GM12878 (cell line): ENCODE data around the gene MYMX. TPM values are rescaled to one million over a fixed set of nuclear protein-coding genes. Genes with fewer than 3 reads are reported as not detected.

Experiments used
- ATAC-seq: fragments of 200-7000 bp; cut with Tn5 transposase; 3 replicates; pipeline ENCODE4 v1.9.1; 2020; ENCODE audit warnings: mild to moderate bottlenecking, moderate library complexity
- BruUV-seq: library from RNA; stranded (reverse); fragments of 400-500 nt; replicated peaks from 2 replicates; lab custom pipeline; 2021; lab: Mats Ljungman, UMichigan
- CTCF ChIA-PET: fragments of 300-600 bp; sonication (Branson Sonifier 250); formaldehyde crosslinking; extraction: SDS; loops from one replicate; lab custom pipeline; 2021; ENCODE audit warnings: inconsistent platforms; lab: Yijun Ruan, JAX
- POLR2A ChIA-PET: fragments of 350-600 bp; formaldehyde crosslinking; extraction: SDS; loops from one replicate; lab custom pipeline; 2021; ENCODE audit warnings: inconsistent platforms; lab: Charles Lee
- RAD21 ChIA-PET: fragments of 300-600 bp; sonication (Branson Sonifier 250); formaldehyde crosslinking; loops from one replicate; lab custom pipeline; 2023; ENCODE audit warnings: antibody characterized with exemption; ENCODE audit not compliant: unreplicated experiment; lab: Charles Lee
- SMC1A ChIA-PET: fragments of 300-600 bp; sonication (Branson Sonifier 250); formaldehyde crosslinking; loops from one replicate; lab custom pipeline; 2023; ENCODE audit not compliant: unreplicated experiment, uncharacterized antibody; lab: Charles Lee
- DNase-seq: peaks from one replicate; pipeline ENCODE4 v3.0.0-alpha.2; 2011; ENCODE audit warnings: low read depth, low spot score
- FAIRE-seq: peaks from 3 replicates; lab custom pipeline; 2011; peaks lifted over from hg19 to GRCh38; lab: Jason Lieb, UNC
- H2AFZ ChIP-seq: 2 replicates; pipeline ENCODE4 v1.6.0; 2011; ENCODE audit warnings: low read depth, low read length, control low read depth; ENCODE audit not compliant: control insufficient read depth
- H3K27ac ChIP-seq: 2 replicates; pipeline ENCODE4 v1.5.1; 2011; ENCODE audit warnings: control low read depth; ENCODE audit not compliant: control insufficient read depth, insufficient read depth
- H3K27me3 ChIP-seq, 2 experiments: replicated peaks in 1 of 2; 2 replicates each; pipeline versions ENCODE4 v1.6.0 to v1.6.1; 2011; ENCODE audit warnings: low read length in 1 of 2; ENCODE audit not compliant: control insufficient read depth in 2 of 2, insufficient read depth in 2 of 2
- H3K36me3 ChIP-seq, 2 experiments: 2 replicates each; pipeline ENCODE4 v1.5.1; 2011; ENCODE audit warnings: low read length in 1 of 2; ENCODE audit not compliant: control insufficient read depth in 2 of 2, insufficient read depth in 2 of 2
- H3K4me1 ChIP-seq: 2 replicates; pipeline ENCODE4 v1.6.1; 2011; ENCODE audit warnings: mild to moderate bottlenecking, low read length, moderate library complexity, mixed read lengths; ENCODE audit not compliant: control insufficient read depth, insufficient read depth
- H3K4me2 ChIP-seq: 2 replicates; pipeline ENCODE4 v1.6.0; 2011; ENCODE audit warnings: control low read depth; ENCODE audit not compliant: control insufficient read depth, insufficient read depth
- H3K4me3 ChIP-seq: fragments of 200-600 bp; sonication (generic); 2 replicates; pipeline ENCODE4 v1.5.1; 2016
- H3K79me2 ChIP-seq: 2 replicates; pipeline ENCODE4 v1.6.0; 2011; ENCODE audit warnings: low read length; ENCODE audit not compliant: control insufficient read depth, insufficient read depth
- H3K9ac ChIP-seq: 2 replicates; pipeline ENCODE4 v1.8.0; 2011; ENCODE audit warnings: low read length, control low read depth, mixed read lengths; ENCODE audit not compliant: control insufficient read depth, insufficient read depth
- H3K9me3 ChIP-seq: replicated peaks from 3 replicates; pipeline ENCODE4 v1.5.1; 2011; ENCODE audit warnings: mild to moderate bottlenecking, low read length; ENCODE audit not compliant: control insufficient read depth, insufficient read depth
- H4K20me1 ChIP-seq: 2 replicates; pipeline ENCODE4 v1.6.0; 2011; ENCODE audit not compliant: control insufficient read depth, insufficient read depth
- CEBPB ChIP-seq, 2 experiments: fragments of 150-350 bp in 1 of 2; IDR thresholded peaks; 2 replicates each; pipeline ENCODE4 v1.6.1; 2012 to 2014; ENCODE audit warnings: low read depth in 2 of 2, low read length in 2 of 2, borderline replicate concordance in 1 of 2, inconsistent platforms in 1 of 2
- CHD1 ChIP-seq: IDR thresholded peaks from 2 replicates; pipeline ENCODE4 v1.6.1; 2012; ENCODE audit warnings: low read depth, low read length, improper control_type of control experiment
- FOXK2 ChIP-seq: fragments of 450-650 bp; IDR thresholded peaks from 2 replicates; pipeline ENCODE4 v1.6.1; 2017; ENCODE audit warnings: mild to moderate bottlenecking, moderate library complexity
- GATAD2B ChIP-seq: fragments of 450-650 bp; conservative IDR thresholded peaks from 2 replicates; pipeline ENCODE4 v1.6.1; 2017; ENCODE audit warnings: low read depth, mild to moderate bottlenecking, moderate library complexity
- HDAC2 ChIP-seq: fragments of 200-600 bp; sonication (generic); IDR thresholded peaks from 2 replicates; pipeline ENCODE4 v1.6.1; 2017
- LARP7 ChIP-seq: fragments of 450-650 bp; IDR thresholded peaks from 2 replicates; pipeline ENCODE4 v1.6.1; 2017; ENCODE audit warnings: mild to moderate bottlenecking
- NR2C1 ChIP-seq: fragments of 450-650 bp; IDR thresholded peaks from 2 replicates; pipeline ENCODE4 v1.6.1; 2017; ENCODE audit warnings: antibody characterized with exemption, mild to moderate bottlenecking, moderate library complexity
- NR2F1 ChIP-seq: fragments of 450-650 bp; conservative IDR thresholded peaks from 2 replicates; pipeline ENCODE4 v1.6.1; 2017; ENCODE audit warnings: mild to moderate bottlenecking
- POU2F2 ChIP-seq: IDR thresholded peaks from 3 replicates; pipeline ENCODE4 v1.6.1; 2011; ENCODE audit warnings: low read depth, mild to moderate bottlenecking, low read length, borderline replicate concordance
- RAD51 ChIP-seq: fragments of 450-650 bp; IDR thresholded peaks from 2 replicates; pipeline ENCODE4 v1.6.1; 2016; ENCODE audit warnings: moderate library complexity, mild to moderate bottlenecking, inconsistent platforms
- STAT3 ChIP-seq: IDR thresholded peaks from 2 replicates; pipeline ENCODE4 v1.6.1; 2011; ENCODE audit warnings: low read depth, low read length, improper control_type of control experiment
- TBL1XR1 ChIP-seq: IDR thresholded peaks from 2 replicates; pipeline ENCODE4 v1.6.1; 2012; ENCODE audit warnings: low read depth, low read length, improper control_type of control experiment
- WGBS: methylation state at CpG from one replicate; pipeline ENCODE4 v1.1.6; 2016; ENCODE audit warnings: low lambda C conversion rate; ENCODE audit not compliant: insufficient replicate concordance, insufficient coverage; ENCODE audit errors: missing lambda C conversion rate; 5-methylcytosine and 5-hydroxymethylcytosine counted together
- in situ Hi-C: fragments of 300-500 bp; cut with MboI; formaldehyde crosslinking; loops from 9 replicates; pipeline ENCODE4 v1.14.3; 2018; ENCODE audit warnings: mixed read lengths
- intact Hi-C: fragments of 100-400 bp; cut with micrococcal nuclease; formaldehyde crosslinking; loops from one replicate; pipeline ENCODE4 v1.14.2; 2022; ENCODE audit not compliant: unreplicated experiment
- polyA plus RNA-seq, 11 experiments: library from polyadenylated mRNA; depleted of rRNA in 4 of 11; unstranded in 6 of 11; stranded (reverse) in 5 of 11; fragments of >200 nt; fragmentation: Nextera tagmentation in 4 of 11; fragmentation: Illumina TruSeq in 1 of 11; extraction: Ambion mirVana in 4 of 11; extraction: Trizol in 1 of 11; gene quantifications; 1 replicate in 1 of 11; 2 replicates in 10 of 11; pipeline versions ENCODE4 v1.2.1 to v1.2.3, GENCODE V29; 2011 to 2016; ENCODE audit warnings: inconsistent platforms in 2 of 11, missing spikeins in 2 of 11, low read depth in 1 of 11
- total RNA-seq, 4 experiments: library from RNA; depleted of rRNA in 3 of 4; stranded (reverse); fragments of >200 nt in 3 of 4; fragmentation: Illumina TruSeq in 1 of 4; extraction: Trizol in 1 of 4; gene quantifications; 2 replicates each; pipeline versions ENCODE4 v1.2.1 to v1.2.3, GENCODE V29; 2013 to 2021

MYMX gene
- total and polyA plus RNA-seq, 10 of the 15 experiments (the other 5 are each of a cell fraction or from before 2014, with no cell fraction given), result not detected

DNA sequence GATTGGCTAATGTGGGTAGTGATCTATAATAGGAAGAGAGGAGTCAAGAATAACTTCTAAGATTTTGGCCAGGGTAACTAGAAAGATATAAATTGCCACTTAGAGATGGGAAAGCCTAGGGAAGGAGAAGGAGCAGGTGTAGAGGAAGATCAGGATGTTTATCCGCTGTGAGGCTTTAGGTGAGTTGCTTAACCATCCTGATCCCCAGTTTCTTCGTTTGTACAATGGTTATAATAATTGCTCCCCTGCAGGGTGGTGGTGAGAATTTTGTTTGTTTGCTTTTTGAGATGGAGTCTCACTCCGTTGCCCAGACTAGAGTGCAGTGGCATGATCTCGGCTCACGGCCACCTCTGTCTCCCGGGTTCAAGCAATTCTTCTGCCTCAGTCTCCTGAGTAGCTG lies 2.4 kb upstream of the MYMX start:
- FAIRE-seq (no peak), ATAC-seq (no peak), DNase-seq (no peak)
- peaks cover 23% of the 10 kb centered on the region for H3K4me1 ChIP-seq
- H3K36me3 ChIP-seq, result no peaks in the 10 kb centered on the region
- no peak overlapping the region for H3K4me3 ChIP-seq
- no peaks in the 10 kb centered on the region for H3K27me3 ChIP-seq
- H3K27ac ChIP-seq, result no peak overlapping the region
- no peak overlapping the region for H2AFZ ChIP-seq
- POLR2A ChIA-PET, result no interaction called here
- no peak overlapping the region for H3K4me2 ChIP-seq
- no peaks in the 10 kb centered on the region for H3K9me3 ChIP-seq
- RAD21 ChIA-PET, result no interaction called here
- 91% methylated on average over 6 of the region's 6 CpGs for WGBS
- no TSS peak for BruUV-seq
- H3K79me2 ChIP-seq, result no peaks in the 10 kb centered on the region
- H3K9ac ChIP-seq, result no peak overlapping the region
- in situ Hi-C loops, result no loop called here
- CTCF ChIA-PET, result interaction anchor here (0.9 to 2.7 kb wide), 3 partner anchors 11 to 42 kb away, joined by 3 to 9 read pairs (median 9); no protein-coding TSS in a partner anchor
- H4K20me1 ChIP-seq, result no peaks in the 10 kb centered on the region
- SMC1A ChIA-PET, result no interaction called here
- no peak for TF ChIP-seq STAT3
- TF ChIP-seq CEBPB (IDR thresholded peaks at IDR 0.05; ENCODE audit: borderline replicate concordance in 1 of 2, low read depth in 2 of 2, low read length in 2 of 2), result no peak
- TF ChIP-seq HDAC2, result no peak
- no peak for TF ChIP-seq CHD1
- no peak for TF ChIP-seq LARP7
- TF ChIP-seq FOXK2, result no peak
- TF ChIP-seq RAD51, result no peak
- TF ChIP-seq POU2F2, result no peak
- TF ChIP-seq TBL1XR1, result no peak
- TF ChIP-seq NR2C1, result no peak
- no peak for TF ChIP-seq GATAD2B
- no peak for TF ChIP-seq NR2F1
- intact Hi-C loops, result no loop called here
